ENCODE measurements around the gene PLXND1.

Gene PLXND1

DNA sequence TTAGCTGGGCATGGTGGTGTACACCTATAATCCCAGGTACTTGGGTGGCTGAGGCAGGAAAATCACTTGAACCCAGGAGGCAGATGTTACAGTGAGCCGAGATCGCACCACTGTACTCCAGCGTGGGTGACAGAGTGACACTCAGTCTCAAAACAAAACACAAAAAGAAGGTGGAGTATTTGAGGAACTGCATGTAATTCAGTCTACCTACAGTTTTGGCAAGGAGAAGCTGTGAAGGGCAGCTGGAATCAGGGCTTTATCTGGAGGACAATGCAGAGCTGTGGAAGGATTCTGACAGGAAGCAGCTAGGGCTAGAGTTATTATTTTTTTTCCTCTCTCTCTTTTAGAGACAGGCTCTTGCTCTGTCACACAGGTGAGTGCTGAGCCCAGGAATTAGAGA is 56.7 kb downstream of the PLXND1 start:
- H3K27me3 ChIP-seq (ENCODE audit: insufficient read depth, low read length, poor library complexity, severe bottlenecking), result no peaks in the 10 kb centered on the region
- no peaks in the 10 kb centered on the region for H3K36me3 ChIP-seq (ENCODE audit: insufficient read depth, low read length)
- H3F3A ChIP-seq (ENCODE audit: low read depth), result no peaks in the 10 kb centered on the region
- H3K9me3 ChIP-seq (ENCODE audit: insufficient read depth, low read depth, low read length), result no peaks in the 10 kb centered on the region
- H3K4me1 ChIP-seq (ENCODE audit: insufficient read depth, low read length, poor library complexity, severe bottlenecking), result no peaks in the 10 kb centered on the region
- H3K79me2 ChIP-seq (ENCODE audit: insufficient read depth, low read length), result no peaks in the 10 kb centered on the region
- H3K9me2 ChIP-seq (replicated peaks; ENCODE audit: low read depth, low read length), result no peaks in the 10 kb centered on the region
- H3K4me2 ChIP-seq (ENCODE audit: low read depth, low read length, poor library complexity, severe bottlenecking), result no peak overlapping the region
- H3K9ac ChIP-seq (ENCODE audit: low read depth, low read length, poor library complexity, severe bottlenecking), result peak overlapping the region; percentile 11
- no peak for TF ChIP-seq EZH2phosphoT487 (IDR thresholded peaks at IDR 0.05; ENCODE audit: borderline replicate concordance)
- H4K20me1 ChIP-seq (ENCODE audit: insufficient read depth, low read length, poor library complexity, severe bottlenecking), result no peaks in the 10 kb centered on the region
- H2AFZ ChIP-seq (ENCODE audit: low read length), result no peak overlapping the region
- no peak overlapping the region for H3K4me3 ChIP-seq (ENCODE audit: low read length, poor library complexity, severe bottlenecking)

DNA sequence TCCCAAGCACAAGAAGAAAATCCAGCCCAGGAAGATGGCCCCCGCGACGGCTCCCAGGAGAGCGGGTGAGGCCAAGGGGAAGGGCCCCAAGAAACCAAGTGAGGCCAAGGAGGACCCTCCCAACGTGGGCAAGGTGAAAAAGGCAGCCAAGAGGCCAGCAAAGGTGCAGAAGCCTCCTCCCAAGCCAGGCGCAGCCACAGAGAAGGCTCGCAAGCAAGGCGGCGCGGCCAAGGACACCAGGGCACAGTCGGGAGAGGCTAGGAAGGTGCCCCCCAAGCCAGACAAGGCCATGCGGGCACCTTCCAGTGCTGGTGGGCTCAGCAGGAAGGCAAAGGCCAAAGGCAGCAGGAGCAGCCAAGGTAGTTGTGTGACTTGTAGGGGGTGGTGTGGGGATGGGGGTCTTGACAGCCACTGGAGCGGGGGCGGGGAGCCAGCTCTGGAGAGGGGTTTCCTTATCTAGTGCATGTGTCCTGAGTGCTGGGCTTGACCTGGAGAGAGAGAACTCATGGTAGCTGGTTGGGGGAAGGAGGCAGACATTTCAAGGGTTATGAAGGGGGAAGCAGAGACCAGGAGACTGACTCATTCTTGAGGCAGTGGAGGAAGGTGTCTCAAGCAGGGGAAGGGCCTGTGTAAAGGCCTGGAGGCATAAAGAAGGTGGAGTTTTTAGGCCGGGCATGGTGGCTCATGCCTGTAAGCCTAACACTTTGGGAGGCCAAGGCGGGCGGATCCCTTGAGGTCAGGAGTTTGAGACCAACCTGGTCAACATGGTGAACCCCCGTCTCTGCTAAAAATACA is 57.3 kb downstream of the PLXND1 start:
- no peaks in the 10 kb centered on the region for H3K27me3 ChIP-seq (ENCODE audit: insufficient read depth, low read length, poor library complexity, severe bottlenecking)
- no peak overlapping the region for H3K4me3 ChIP-seq (ENCODE audit: low read length, poor library complexity, severe bottlenecking)
- TF ChIP-seq, protein P1, sequence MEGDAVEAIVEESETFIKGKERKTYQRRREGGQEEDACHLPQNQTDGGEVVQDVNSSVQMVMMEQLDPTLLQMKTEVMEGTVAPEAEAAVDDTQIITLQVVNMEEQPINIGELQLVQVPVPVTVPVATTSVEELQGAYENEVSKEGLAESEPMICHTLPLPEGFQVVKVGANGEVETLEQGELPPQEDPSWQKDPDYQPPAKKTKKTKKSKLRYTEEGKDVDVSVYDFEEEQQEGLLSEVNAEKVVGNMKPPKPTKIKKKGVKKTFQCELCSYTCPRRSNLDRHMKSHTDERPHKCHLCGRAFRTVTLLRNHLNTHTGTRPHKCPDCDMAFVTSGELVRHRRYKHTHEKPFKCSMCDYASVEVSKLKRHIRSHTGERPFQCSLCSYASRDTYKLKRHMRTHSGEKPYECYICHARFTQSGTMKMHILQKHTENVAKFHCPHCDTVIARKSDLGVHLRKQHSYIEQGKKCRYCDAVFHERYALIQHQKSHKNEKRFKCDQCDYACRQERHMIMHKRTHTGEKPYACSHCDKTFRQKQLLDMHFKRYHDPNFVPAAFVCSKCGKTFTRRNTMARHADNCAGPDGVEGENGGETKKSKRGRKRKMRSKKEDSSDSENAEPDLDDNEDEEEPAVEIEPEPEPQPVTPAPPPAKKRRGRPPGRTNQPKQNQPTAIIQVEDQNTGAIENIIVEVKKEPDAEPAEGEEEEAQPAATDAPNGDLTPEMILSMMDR (conservative IDR thresholded peaks at IDR 0.05; ENCODE audit: low read length), result no peak
- no peak for TF ChIP-seq EZH2phosphoT487 (IDR thresholded peaks at IDR 0.05; ENCODE audit: borderline replicate concordance)
- H3K79me2 ChIP-seq (ENCODE audit: insufficient read depth, low read length), result no peaks in the 10 kb centered on the region
- H3K9ac ChIP-seq (ENCODE audit: low read depth, low read length, poor library complexity, severe bottlenecking), result peak overlapping the region; percentile 11
- no peak overlapping the region for H3K4me2 ChIP-seq (ENCODE audit: low read depth, low read length, poor library complexity, severe bottlenecking)
- H3K36me3 ChIP-seq (ENCODE audit: insufficient read depth, low read length), result no peaks in the 10 kb centered on the region
- H3K9me2 ChIP-seq (replicated peaks; ENCODE audit: low read depth, low read length), result no peaks in the 10 kb centered on the region
- no peak overlapping the region for H2AFZ ChIP-seq (ENCODE audit: low read length)
- no peaks in the 10 kb centered on the region for H4K20me1 ChIP-seq (ENCODE audit: insufficient read depth, low read length, poor library complexity, severe bottlenecking)
- H3K4me1 ChIP-seq (ENCODE audit: insufficient read depth, low read length, poor library complexity, severe bottlenecking), result no peaks in the 10 kb centered on the region
- H3K9me3 ChIP-seq (ENCODE audit: insufficient read depth, low read depth, low read length), result no peaks in the 10 kb centered on the region
- no peaks in the 10 kb centered on the region for H3F3A ChIP-seq (ENCODE audit: low read depth)

DNA sequence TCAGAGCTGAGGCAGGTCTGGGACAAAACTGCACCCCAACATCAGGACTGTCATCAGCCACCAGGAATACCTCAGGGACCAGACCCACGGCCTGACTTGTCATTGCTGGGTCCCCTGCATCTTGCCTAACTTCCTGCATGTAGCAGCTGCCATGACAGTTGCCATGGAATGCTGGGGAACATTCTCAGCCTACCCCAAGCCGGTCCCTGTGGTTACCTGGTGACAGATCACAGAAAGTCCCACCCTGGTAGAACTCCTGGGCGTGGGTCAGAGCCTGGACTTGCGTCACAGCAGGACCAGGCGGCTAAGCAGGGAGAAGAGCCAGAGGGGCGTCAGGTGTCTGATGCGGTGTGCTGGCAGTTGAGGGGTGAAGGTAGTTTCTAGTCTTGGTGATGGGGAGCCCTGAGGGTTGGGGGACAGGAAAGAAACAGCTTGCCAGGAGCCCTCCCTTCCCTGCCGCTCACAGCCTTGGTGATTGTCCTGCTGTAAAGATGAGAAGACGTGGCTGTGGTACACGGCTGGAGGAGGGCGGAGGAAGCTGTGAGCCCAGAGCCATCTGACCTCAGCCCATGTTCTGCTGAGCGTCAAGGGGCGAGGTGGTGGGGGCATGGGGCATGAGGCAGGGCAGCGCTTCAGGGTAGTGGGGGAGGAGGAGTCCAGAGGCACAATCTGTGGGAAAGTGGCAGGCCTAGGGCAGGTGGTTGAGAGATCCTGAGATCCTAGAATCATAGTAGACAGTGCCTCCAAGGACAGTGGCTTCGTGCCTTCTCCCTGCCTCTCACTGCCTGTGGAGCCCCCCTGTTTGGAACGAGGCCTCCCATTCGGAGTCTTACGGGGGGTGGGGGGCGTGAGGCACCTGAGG is 58.1 kb downstream of the PLXND1 start:
- no peak overlapping the region for H3K9ac ChIP-seq (ENCODE audit: low read depth, low read length, poor library complexity, severe bottlenecking)
- H2AFZ ChIP-seq (ENCODE audit: low read length), result no peak overlapping the region
- H3K9me2 ChIP-seq (replicated peaks; ENCODE audit: low read depth, low read length), result no peaks in the 10 kb centered on the region
- H3F3A ChIP-seq (ENCODE audit: low read depth), result no peaks in the 10 kb centered on the region
- no peaks in the 10 kb centered on the region for H3K36me3 ChIP-seq (ENCODE audit: insufficient read depth, low read length)
- no peaks in the 10 kb centered on the region for H3K9me3 ChIP-seq (ENCODE audit: insufficient read depth, low read depth, low read length)
- H3K4me2 ChIP-seq (ENCODE audit: low read depth, low read length, poor library complexity, severe bottlenecking), result no peak overlapping the region
- no peaks in the 10 kb centered on the region for H3K27me3 ChIP-seq (ENCODE audit: insufficient read depth, low read length, poor library complexity, severe bottlenecking)
- no peaks in the 10 kb centered on the region for H3K4me1 ChIP-seq (ENCODE audit: insufficient read depth, low read length, poor library complexity, severe bottlenecking)
- TF ChIP-seq, protein P1 (conservative IDR thresholded peaks at IDR 0.05; ENCODE audit: low read length), result no peak
- no peak for TF ChIP-seq EZH2phosphoT487 (IDR thresholded peaks at IDR 0.05; ENCODE audit: borderline replicate concordance)
- no peaks in the 10 kb centered on the region for H4K20me1 ChIP-seq (ENCODE audit: insufficient read depth, low read length, poor library complexity, severe bottlenecking)
- no peak overlapping the region for H3K4me3 ChIP-seq (ENCODE audit: low read length, poor library complexity, severe bottlenecking)
- no peaks in the 10 kb centered on the region for H3K79me2 ChIP-seq (ENCODE audit: insufficient read depth, low read length)
